ENCODE results near the gene KIF21A. TPM values are rescaled to one million over a fixed set of nuclear protein-coding genes. Genes with fewer than 3 reads are reported as not detected.

The KIF21A gene
- total RNA-seq, 4 donors from 2014 or later, result 26.4 to 55.0 (median 40.7) TPM

- H3K27ac ChIP-seq, result no peak overlapping the region
- H3K4me1 ChIP-seq, result no peaks in the 10 kb centered on the region
- no peak overlapping the region for H3K4me3 ChIP-seq
- no peaks in the 10 kb centered on the region for H3K36me3 ChIP-seq
- TF ChIP-seq POLR2A (IDR thresholded peaks at IDR 0.05) (no peak), POLR2AphosphoS5 (IDR thresholded peaks at IDR 0.05) (no peak), EP300 (IDR thresholded peaks at IDR 0.05) (no peak), CTCF (IDR thresholded peaks at IDR 0.05) (no peak)
- no peaks in the 10 kb centered on the region for H3K27me3 ChIP-seq
- no peaks in the 10 kb centered on the region for H3K9me3 ChIP-seq
- 91% methylated on average over 2 of the region's 2 CpGs for WGBS
- no peak for DNase-seq (ENCODE audit: low spot score in 2 of 2)
Observed at GRCh38 chr12:39420043-39420442, 22.9 kb downstream of the KIF21A start.

- H3K4me1 ChIP-seq, result no peaks in the 10 kb centered on the region
- no peaks in the 10 kb centered on the region for H3K27me3 ChIP-seq
- no peak overlapping the region for H3K4me3 ChIP-seq
- DNase-seq (ENCODE audit: low spot score in 2 of 2), result no peak
- no peak overlapping the region for H3K27ac ChIP-seq
- 94% methylated on average over 2 of the region's 2 CpGs for WGBS
- TF ChIP-seq CTCF (IDR thresholded peaks at IDR 0.05), result no peak
- TF ChIP-seq POLR2AphosphoS5 (IDR thresholded peaks at IDR 0.05), result no peak
- no peak for TF ChIP-seq EP300 (IDR thresholded peaks at IDR 0.05)
- no peaks in the 10 kb centered on the region for H3K36me3 ChIP-seq
- H3K9me3 ChIP-seq, result no peaks in the 10 kb centered on the region
Observed at GRCh38 chr12:39419471-39419870, 23.4 kb downstream of the KIF21A start.

GRCh38 chr12:39417916-39418315 is 25.0 kb downstream of the KIF21A start:
- no peak for TF ChIP-seq CTCF (IDR thresholded peaks at IDR 0.05)
- TF ChIP-seq POLR2AphosphoS5 (IDR thresholded peaks at IDR 0.05), result no peak
- TF ChIP-seq POLR2A (IDR thresholded peaks at IDR 0.05), result no peak
- TF ChIP-seq EP300 (IDR thresholded peaks at IDR 0.05), result no peak
- 100% methylated on average over 2 of the region's 2 CpGs for WGBS
- DNase-seq (ENCODE audit: low spot score in 2 of 2), result no peak
- Histone ChIP-seq H3K4me1 (no peaks in the 10 kb centered on the region), H3K27me3 (no peaks in the 10 kb centered on the region), H3K9me3 (no peaks in the 10 kb centered on the region), H3K27ac (no peak overlapping the region), H3K4me3 (no peak overlapping the region), H3K36me3 (no peaks in the 10 kb centered on the region)

- no peak overlapping the region for H3K4me3 ChIP-seq
- no peaks in the 10 kb centered on the region for H3K4me1 ChIP-seq
- WGBS, result 55% methylated on average over 2 of the region's 2 CpGs
Observed at GRCh38 chr12:39413836-39414771, 28.8 kb downstream of the KIF21A start.

More at GRCh38 chr12:39413836-39414771, 28.8 kb downstream of the KIF21A start:
- Histone ChIP-seq H3K36me3 (no peaks in the 10 kb centered on the region), H3K9me3 (no peaks in the 10 kb centered on the region), H3K27ac (no peak overlapping the region), H3K27me3 (no peaks in the 10 kb centered on the region)
- no peak for DNase-seq (ENCODE audit: low spot score in 2 of 2)
- TF ChIP-seq POLR2A (IDR thresholded peaks at IDR 0.05), result no peak
- no peak for TF ChIP-seq POLR2AphosphoS5 (IDR thresholded peaks at IDR 0.05)
- no peak for TF ChIP-seq CTCF (IDR thresholded peaks at IDR 0.05)
- TF ChIP-seq EP300 (IDR thresholded peaks at IDR 0.05), result no peak
